NB4 (cell line): ENCODE data around the gene DLEC1.
A peak's percentile ranks its signal among the peaks of the same experiment; 100 is the strongest.

ENCODE experiments used
- DNase-seq: peaks from one replicate; pipeline ENCODE4 v3.0.0; 2010; ENCODE audit warnings: low read depth
- H3K4me3 ChIP-seq: one replicate; pipeline ENCODE4 v1.5.1; 2011; ENCODE audit warnings: mild to moderate bottlenecking, low read depth, low read length, moderate library complexity
- CTCF ChIP-seq: IDR thresholded peaks from one replicate; pipeline ENCODE4 v1.5.1; 2012; ENCODE audit warnings: low read depth, low read length
- MAX ChIP-seq: IDR thresholded peaks from 2 replicates; pipeline ENCODE4 v1.6.1; 2011; ENCODE audit warnings: low read depth, low read length
- MYC ChIP-seq: IDR thresholded peaks from 2 replicates; pipeline ENCODE4 v1.6.1; 2011; ENCODE audit warnings: low read depth, low read length
- POLR2A ChIP-seq: IDR thresholded peaks from 2 replicates; pipeline ENCODE4 v1.6.1; 2011; ENCODE audit warnings: mild to moderate bottlenecking; ENCODE audit not compliant: insufficient read length; ENCODE audit errors: extremely low read depth

DLEC1 gene

GRCh38 chr3:38097446-38098375, 58.7 kb downstream of the DLEC1 start:
- TF ChIP-seq POLR2A (no peak), MYC (no peak), CTCF (no peak), MAX (no peak)
- no peak overlapping the region for H3K4me3 ChIP-seq
- DNase-seq: no peak

- TF ChIP-seq POLR2A (no peak), MAX (no peak), CTCF (no peak)
- DNase-seq: no peak
- no peak overlapping the region for H3K4me3 ChIP-seq
Observed at GRCh38 chr3:38098376-38098723, 59.3 kb downstream of the DLEC1 start.

GRCh38 chr3:38099518-38099917, 60.5 kb downstream of the DLEC1 start:
- no peak overlapping the region for H3K4me3 ChIP-seq
- no peak for DNase-seq
- no peak for TF ChIP-seq MYC
- no peak for TF ChIP-seq MAX
- TF ChIP-seq CTCF: no peak
- TF ChIP-seq POLR2A: no peak

- no peak overlapping the region for H3K4me3 ChIP-seq
- no peak for TF ChIP-seq CTCF
- TF ChIP-seq POLR2A: no peak
- TF ChIP-seq MAX: no peak
- no peak for TF ChIP-seq MYC
- no peak for DNase-seq
Observed at GRCh38 chr3:38100498-38100897, 61.5 kb downstream of the DLEC1 start.

- no peak overlapping the region for H3K4me3 ChIP-seq
- TF ChIP-seq POLR2A (no peak), CTCF (no peak), MAX (no peak), MYC (no peak)
- peak; percentile 50 for DNase-seq
Observed at GRCh38 chr3:38101811-38102443, 62.9 kb downstream of the DLEC1 start.
